Dendritic cell treated with granulocyte-macrophage colony-stimulating factor and Interleukin-4, amounts not matched to agents 40 ng/mL and 50 ng/mL, for 4 days (primary cell): ENCODE data around the gene C1QTNF1.
A peak's percentile ranks its signal among the peaks of the same experiment; 100 is the strongest.

Experiments
- H3K27ac Mint-ChIP-seq: one replicate; pipeline ENCODE4 v1.8.0; 2022; ENCODE audit warnings: mild to moderate bottlenecking, mixed read lengths
- H3K27me3 Mint-ChIP-seq: one replicate; pipeline ENCODE4 v1.8.0; 2022; ENCODE audit warnings: mild to moderate bottlenecking, mixed read lengths
- H3K36me3 Mint-ChIP-seq: one replicate; pipeline ENCODE4 v1.8.0; 2022; ENCODE audit warnings: low read depth, mixed read lengths
- H3K4me1 Mint-ChIP-seq: one replicate; pipeline ENCODE4 v1.8.0; 2022; ENCODE audit warnings: low read depth, mixed read lengths
- H3K4me3 Mint-ChIP-seq: one replicate; pipeline ENCODE4 v1.8.0; 2022; ENCODE audit warnings: mild to moderate bottlenecking, moderate library complexity, mixed read lengths
- H3K9me3 Mint-ChIP-seq: one replicate; pipeline ENCODE4 v1.8.0; 2022; ENCODE audit warnings: mixed read lengths
- intact Hi-C: fragments of 100-400 bp; cut with micrococcal nuclease; formaldehyde crosslinking; loops from one replicate; pipeline ENCODE4 v1.15.0; 2022

C1QTNF1 gene

DNA sequence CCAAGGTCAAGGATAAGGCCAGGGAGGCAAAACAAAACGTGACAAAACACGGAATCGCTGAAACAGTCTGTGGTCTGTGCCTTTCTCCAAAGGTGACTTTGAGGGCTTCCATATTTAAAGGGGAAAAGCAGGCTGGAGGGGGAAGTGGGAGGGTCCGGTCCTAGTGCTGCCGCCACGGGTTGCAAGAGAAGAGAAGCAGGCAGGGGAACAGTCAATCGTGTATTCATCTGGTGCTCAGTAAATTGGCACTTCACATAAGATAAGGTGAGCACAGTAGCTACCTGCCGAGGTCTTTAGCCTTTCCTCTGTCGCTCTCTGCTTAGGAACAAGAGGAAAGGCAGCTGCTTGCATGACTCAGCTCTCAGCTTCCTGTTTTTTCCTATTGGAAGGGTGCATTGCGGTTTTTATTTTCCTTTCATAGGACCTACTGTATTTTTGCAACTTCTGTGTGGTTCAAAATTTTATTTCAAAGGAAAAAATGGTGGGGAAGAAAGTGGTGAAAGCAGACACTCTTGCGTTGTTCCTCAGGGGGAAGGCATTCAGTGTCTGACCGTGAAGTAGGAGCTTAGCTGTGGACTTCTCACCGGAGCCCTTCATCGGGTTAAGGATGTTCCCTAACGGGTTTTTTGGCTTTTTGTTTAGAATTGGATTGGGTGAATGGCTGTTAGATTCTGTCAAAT lies 37.2 kb upstream of the C1QTNF1 start:
- intact Hi-C loops: loop anchor here (2.0 kb wide), 1 partner anchor 56 kb away; no protein-coding TSS in a partner anchor
- H3K27me3 Mint-ChIP-seq: no peaks in the 10 kb centered on the region
- H3K9me3 Mint-ChIP-seq: no peaks in the 10 kb centered on the region
- H3K36me3 Mint-ChIP-seq: peaks cover 27% of the 10 kb centered on the region
- peaks cover 26% of the 10 kb centered on the region for H3K4me1 Mint-ChIP-seq
- peak overlapping the region; percentile 87 for H3K27ac Mint-ChIP-seq
- peak overlapping the region; percentile 53 for H3K4me3 Mint-ChIP-seq

DNA sequence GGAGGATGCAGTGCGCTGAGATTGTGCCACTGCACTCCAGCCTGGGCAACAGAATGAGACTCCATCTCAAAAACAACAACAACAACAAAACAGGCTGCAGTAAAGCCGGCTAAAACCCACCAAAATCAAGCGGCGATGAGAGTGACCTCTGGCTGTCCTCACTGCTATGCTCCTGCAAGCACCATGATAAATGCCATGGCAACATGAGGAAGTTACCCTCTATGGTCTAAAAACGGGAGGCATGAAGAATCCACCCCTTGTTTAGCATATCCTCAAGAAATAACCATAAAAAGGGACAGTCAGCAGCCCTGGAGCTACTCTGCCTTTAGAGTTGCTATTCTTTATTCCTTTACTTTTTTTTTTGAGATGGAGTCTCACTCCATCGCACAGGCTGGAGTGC lies 35.8 kb upstream of the C1QTNF1 start:
- Mint-ChIP-seq H3K36me3 (peaks cover 41% of the 10 kb centered on the region), H3K4me1 (peaks cover 31% of the 10 kb centered on the region), H3K4me3 (no peak overlapping the region), H3K27ac (peak overlapping the region; percentile 87), H3K27me3 (no peaks in the 10 kb centered on the region), H3K9me3 (no peaks in the 10 kb centered on the region)
- intact Hi-C loops: no loop called here

DNA sequence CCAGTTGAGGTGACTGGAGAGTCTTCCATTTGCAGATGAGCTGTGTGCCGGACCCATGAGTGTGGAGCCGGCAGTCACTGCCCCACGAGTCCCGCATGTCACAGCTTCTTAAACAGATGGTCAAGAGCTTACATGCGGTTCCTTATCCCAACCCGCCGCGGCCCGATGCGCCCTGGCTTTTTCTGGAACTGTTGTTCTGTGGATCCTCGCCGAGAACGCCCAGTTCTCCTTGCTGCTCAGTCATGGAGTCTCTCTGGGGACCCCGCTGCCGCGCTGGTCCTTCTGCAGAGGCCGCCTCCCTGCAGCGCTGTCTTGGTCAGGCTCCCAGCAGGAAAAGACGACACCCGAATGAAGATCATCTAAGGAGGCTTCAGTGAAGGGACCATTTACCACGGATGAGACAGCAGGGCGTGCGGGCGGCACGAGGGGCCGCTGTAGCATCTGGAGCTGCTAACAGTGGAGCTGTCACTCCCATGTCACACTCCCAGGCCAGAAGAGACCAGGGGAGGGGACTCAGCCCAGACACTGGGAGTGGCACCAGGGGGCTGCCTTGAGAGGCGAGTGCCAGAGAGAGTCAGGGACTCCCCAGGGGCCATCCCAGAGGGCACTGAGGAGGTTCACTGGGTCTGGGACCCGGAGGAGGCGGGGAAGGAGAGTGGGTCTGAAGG lies 33.5 kb upstream of the C1QTNF1 start:
- Mint-ChIP-seq H3K4me3 (no peak overlapping the region), H3K36me3 (peaks cover 64% of the 10 kb centered on the region), H3K27ac (no peak overlapping the region), H3K9me3 (no peaks in the 10 kb centered on the region), H3K4me1 (peaks cover 32% of the 10 kb centered on the region), H3K27me3 (no peaks in the 10 kb centered on the region)
- intact Hi-C loops: no loop called here

DNA sequence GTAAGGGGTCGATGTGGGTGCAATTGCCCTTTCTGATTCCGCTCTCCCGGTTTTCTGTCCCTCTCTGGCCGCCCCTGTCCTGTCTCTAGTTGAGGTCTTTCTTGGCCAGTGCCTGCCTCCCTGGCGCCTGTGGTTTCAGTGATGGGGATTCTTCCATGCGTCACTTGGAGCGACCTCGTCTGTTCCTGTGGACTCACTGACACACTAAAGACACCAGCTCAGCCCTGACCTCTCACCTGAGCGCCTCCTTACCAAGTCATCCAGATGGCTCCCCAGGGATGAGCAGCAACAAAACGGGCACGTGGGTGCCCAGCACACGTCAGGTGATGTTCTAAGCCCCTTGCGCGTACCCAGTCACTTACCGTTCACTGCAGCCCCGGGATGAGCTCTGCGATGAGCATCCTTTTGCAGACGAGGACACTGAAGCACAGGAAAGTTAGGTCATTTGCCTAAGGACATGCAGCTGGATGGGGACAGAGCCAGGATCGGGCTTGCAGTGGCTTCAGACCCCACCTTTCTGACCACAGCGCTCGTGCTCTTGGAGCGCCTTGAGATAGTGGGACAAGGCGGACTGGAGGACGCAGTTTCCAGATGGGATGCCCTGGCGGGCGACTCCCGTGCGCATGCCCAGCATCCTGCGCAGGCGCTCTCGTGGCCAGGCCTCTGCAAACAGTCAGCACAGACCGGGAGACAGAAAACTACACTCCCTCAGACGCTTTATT lies 32.8 kb upstream of the C1QTNF1 start:
- peaks cover 71% of the 10 kb centered on the region for H3K36me3 Mint-ChIP-seq
- intact Hi-C loops: no loop called here
- H3K9me3 Mint-ChIP-seq: no peaks in the 10 kb centered on the region
- H3K4me1 Mint-ChIP-seq: peaks cover 32% of the 10 kb centered on the region
- H3K27me3 Mint-ChIP-seq: no peaks in the 10 kb centered on the region
- H3K4me3 Mint-ChIP-seq: no peak overlapping the region
- no peak overlapping the region for H3K27ac Mint-ChIP-seq

DNA sequence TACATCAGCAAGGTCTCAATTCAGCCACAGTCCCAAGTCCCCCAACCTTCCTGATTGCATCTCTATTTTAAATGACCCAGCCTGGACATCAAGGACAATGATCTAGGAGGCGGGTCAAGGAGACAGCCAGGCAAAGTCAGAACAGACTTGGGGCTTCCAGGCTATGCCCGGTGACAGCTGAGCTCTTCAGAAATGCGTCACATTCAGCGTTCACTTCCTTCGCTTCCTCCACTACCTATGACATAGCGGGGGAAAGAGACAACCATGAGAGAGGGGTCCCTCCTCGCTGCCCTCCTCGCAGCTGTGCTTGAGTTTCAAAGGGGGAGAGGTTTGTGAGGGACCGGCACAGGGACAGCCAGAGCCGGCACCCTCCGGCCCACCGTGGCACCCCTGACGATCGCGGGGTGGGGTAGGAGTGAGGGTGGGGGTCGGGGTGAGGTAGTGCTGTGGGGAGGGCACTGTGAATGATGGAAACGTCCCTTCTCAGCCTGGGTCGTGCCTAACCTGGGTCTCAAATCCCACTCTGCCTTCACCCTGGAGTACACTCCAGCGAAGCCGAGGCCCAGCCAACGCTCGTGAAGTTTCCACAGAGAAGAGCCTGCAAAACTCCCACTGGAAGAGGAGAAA lies 31.9 kb upstream of the C1QTNF1 start:
- no peak overlapping the region for H3K27ac Mint-ChIP-seq

DNA sequence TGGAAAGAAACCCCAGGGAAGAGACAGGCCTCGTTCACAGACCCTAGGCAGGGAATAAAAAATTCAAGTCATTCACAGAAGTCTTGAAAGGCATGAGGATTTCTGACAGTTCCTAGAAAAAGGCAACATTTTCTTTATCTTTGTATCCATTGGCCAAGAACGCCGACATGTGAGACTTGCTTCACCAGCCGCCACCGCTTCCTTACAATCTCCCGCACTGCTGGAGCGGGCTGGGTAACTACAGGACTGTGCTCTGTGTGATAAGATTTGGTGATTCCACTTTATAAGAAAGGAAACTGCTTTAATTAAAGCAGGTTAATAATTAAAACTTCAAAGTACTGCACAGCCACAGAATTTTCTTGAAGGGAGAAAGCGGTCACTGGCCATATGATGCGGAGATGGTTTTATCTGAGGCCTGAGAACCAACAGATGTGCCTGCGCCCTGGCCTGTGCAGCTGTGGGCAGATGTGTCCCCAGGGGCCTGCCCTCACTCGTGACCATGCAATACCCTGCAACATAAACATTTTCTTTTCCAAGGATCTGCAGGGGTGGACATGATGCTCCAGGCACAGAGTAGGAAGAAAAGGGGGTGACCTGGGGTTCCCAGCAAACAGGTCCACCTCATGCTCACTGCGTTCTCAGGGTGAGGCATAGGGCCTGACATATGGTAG lies 31.3 kb upstream of the C1QTNF1 start:
- Mint-ChIP-seq H3K36me3 (peaks cover 86% of the 10 kb centered on the region), H3K4me1 (peaks cover 26% of the 10 kb centered on the region), H3K9me3 (no peaks in the 10 kb centered on the region), H3K27me3 (no peaks in the 10 kb centered on the region), H3K4me3 (no peak overlapping the region), H3K27ac (no peak overlapping the region)
- intact Hi-C loops: no loop called here

More for the DNA sequence above, 31.9 kb upstream of the C1QTNF1 start:
- no peaks in the 10 kb centered on the region for H3K9me3 Mint-ChIP-seq
- H3K4me3 Mint-ChIP-seq: no peak overlapping the region
- peaks cover 79% of the 10 kb centered on the region for H3K36me3 Mint-ChIP-seq
- no peaks in the 10 kb centered on the region for H3K27me3 Mint-ChIP-seq
- peaks cover 30% of the 10 kb centered on the region for H3K4me1 Mint-ChIP-seq
- intact Hi-C loops: no loop called here

DNA sequence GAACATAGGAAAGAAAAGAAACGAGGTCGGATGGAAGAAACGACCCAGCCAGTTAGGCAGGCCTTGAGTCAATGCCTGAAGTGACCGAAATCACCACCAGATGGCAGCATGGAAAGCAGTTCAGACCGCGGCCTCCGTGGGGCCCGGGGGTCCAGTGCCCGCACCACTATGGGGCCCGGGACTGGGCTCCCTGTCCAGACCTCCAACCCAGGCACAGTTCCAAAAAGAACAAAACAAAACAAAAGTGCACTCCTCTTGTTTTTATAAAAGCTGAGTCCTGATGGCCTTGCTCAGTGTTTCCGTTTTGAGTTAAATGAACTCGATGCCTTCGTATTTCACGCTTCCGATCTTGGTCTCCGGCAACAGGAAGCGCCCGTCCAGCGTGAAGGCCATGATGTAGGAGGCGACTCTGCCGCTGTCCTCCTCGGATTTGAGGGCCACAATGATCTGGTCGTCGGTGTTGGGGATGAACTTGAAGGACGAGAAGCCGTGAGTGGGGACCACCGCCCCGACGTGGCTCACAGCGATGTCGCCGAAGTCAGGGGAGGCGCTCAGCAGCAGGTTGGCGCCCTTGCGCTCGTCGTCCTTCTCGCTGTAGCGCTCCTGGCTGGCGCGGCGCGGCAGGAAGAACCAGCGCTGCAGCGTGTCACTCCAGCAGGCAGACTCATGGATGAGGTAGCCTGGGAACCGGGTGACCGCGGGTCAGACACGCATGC lies 30.6 kb upstream of the C1QTNF1 start:
- H3K4me1 Mint-ChIP-seq: peaks cover 19% of the 10 kb centered on the region
- no peak overlapping the region for H3K27ac Mint-ChIP-seq
- H3K36me3 Mint-ChIP-seq: peaks cover 93% of the 10 kb centered on the region
- no peaks in the 10 kb centered on the region for H3K9me3 Mint-ChIP-seq
- intact Hi-C loops: no loop called here
- no peaks in the 10 kb centered on the region for H3K27me3 Mint-ChIP-seq
- no peak overlapping the region for H3K4me3 Mint-ChIP-seq

DNA sequence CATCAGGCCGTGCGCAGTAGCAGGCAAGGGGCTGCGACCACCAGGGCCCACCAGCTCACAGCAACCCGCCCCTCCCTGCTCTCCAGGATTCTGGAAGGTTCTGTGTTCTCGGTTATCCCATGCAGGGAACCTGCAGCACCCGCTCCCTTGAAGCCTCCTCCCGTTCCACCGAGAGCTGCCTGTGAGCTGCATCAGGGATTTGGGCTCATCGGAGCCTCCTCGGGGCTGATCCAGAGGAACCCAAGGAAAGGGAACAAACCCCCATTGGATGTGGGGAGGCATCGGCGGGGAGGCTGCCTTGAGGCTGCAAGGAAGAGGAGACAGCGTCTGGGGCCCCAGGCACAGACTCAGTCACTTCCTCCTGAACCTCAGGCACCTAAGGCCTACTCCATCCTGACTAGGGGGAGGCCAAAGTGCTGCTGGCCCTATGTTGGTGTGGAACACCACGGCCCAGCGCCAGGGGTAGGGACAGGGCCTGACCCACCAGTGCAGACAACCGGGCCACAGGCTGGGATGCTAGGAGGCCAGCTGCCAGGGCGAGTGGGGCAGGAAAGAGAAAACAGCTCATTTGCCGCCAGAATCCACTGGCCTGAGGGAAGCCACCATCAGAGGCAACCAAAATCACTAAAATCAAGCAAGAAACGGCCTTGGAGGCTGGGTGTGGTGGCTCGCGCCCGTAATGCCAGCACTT lies 29.8 kb upstream of the C1QTNF1 start:
- Mint-ChIP-seq H3K36me3 (peaks cover 100% of the 10 kb centered on the region), H3K9me3 (no peaks in the 10 kb centered on the region), H3K4me1 (peaks cover 15% of the 10 kb centered on the region), H3K4me3 (no peak overlapping the region), H3K27me3 (no peaks in the 10 kb centered on the region), H3K27ac (no peak overlapping the region)
- intact Hi-C loops: no loop called here

DNA sequence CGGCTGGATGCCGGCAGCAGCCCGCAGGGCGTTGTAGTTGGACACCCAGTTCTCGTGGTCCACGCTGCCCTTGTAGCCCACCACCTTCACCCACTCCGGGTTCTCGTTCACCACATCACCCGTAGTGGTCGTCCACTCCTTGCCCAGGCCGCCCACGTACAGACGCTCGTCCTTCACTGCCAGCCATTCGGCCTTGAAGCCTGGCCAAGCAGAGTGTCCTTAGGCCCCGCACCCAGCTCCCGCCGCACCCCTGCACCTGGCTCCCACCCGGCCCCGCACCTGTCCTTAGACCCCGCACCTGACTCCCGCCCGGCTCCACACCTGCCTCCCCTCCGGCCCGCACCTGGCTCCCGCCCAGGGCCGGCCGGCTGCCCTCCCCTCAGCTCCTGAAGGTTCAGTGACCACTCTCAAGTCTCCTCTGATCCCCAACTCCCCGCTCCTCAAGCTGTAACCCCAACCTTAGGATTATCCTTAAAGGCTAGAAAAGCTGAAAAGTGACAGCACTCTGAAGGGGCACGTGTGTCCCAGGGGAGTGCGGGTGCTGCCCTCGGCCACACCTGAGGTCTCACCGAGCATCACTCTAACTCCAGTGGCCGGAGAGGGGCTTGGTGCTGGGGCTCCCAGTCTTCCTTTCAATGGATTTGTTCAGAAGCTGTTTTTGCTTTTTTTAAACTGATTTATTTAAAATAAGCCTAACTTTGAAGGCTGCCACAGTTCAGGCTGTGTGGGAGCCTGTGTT lies 28.8 kb upstream of the C1QTNF1 start:
- peaks cover 100% of the 10 kb centered on the region for H3K36me3 Mint-ChIP-seq
- H3K4me3 Mint-ChIP-seq: no peak overlapping the region
- peaks cover 15% of the 10 kb centered on the region for H3K4me1 Mint-ChIP-seq
- H3K27ac Mint-ChIP-seq: no peak overlapping the region
- intact Hi-C loops: no loop called here
- H3K27me3 Mint-ChIP-seq: no peaks in the 10 kb centered on the region
- H3K9me3 Mint-ChIP-seq: no peaks in the 10 kb centered on the region

DNA sequence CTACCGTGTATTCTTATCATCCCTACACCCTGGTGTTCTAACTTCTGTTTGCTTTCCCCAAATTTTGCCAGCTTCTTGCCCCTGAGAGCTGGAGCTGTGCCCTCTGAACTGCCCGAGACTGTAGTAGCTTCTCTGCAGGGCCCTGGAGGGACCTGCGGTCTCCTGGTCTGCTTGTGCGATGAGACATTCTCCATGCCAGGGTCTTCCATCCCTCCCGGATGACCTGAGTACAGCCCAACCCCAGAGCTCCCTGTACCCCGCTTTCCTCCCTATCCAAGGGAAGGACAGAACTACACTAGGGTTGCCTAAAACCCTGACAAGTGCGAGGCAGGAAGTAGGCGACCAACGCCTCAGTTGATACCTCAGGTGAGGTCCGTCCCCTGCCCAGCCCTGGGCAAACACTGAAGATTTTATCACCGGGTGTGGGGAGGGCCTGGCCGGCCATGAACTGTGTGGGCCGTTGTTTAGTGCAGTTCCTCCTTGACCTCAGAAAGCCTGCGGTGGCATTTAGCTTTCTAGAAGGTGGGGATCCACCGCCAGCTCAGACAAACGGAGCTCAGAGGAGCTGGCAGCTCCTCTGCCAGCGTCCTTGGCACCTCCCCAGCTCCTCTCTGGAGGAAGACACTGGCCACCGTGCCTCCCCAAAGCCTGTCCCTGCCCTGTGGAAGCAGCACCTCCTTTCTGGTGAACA lies 28.1 kb upstream of the C1QTNF1 start:
- H3K4me1 Mint-ChIP-seq: peaks cover 15% of the 10 kb centered on the region
- H3K4me3 Mint-ChIP-seq: no peak overlapping the region
- no peaks in the 10 kb centered on the region for H3K9me3 Mint-ChIP-seq
- peaks cover 100% of the 10 kb centered on the region for H3K36me3 Mint-ChIP-seq
- intact Hi-C loops: no loop called here
- no peak overlapping the region for H3K27ac Mint-ChIP-seq
- no peaks in the 10 kb centered on the region for H3K27me3 Mint-ChIP-seq

DNA sequence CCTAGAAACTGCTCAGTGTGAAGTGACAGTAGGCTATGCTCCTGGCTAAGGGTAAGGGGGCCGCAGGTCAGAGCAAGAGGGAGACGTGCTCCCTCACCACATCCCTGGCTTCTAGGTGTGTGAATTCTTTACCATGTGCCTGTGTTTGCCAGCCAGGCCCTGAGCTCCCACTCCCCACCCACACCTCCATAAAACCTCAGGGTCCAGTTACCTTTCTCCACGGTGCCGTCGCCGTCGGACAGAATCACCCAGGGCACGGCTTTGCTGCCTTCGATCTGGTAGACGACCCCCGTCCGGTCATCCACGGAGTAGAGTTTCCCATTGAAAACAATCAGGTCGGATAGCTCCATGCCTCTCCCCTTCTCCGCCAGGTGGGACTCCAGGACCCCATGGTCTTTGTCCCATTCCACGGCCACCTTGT lies 27.2 kb upstream of the C1QTNF1 start:
- no peaks in the 10 kb centered on the region for H3K9me3 Mint-ChIP-seq
- peaks cover 100% of the 10 kb centered on the region for H3K36me3 Mint-ChIP-seq
- no peak overlapping the region for H3K4me3 Mint-ChIP-seq
- peaks cover 22% of the 10 kb centered on the region for H3K4me1 Mint-ChIP-seq
- H3K27ac Mint-ChIP-seq: no peak overlapping the region
- intact Hi-C loops: no loop called here
- no peaks in the 10 kb centered on the region for H3K27me3 Mint-ChIP-seq

DNA sequence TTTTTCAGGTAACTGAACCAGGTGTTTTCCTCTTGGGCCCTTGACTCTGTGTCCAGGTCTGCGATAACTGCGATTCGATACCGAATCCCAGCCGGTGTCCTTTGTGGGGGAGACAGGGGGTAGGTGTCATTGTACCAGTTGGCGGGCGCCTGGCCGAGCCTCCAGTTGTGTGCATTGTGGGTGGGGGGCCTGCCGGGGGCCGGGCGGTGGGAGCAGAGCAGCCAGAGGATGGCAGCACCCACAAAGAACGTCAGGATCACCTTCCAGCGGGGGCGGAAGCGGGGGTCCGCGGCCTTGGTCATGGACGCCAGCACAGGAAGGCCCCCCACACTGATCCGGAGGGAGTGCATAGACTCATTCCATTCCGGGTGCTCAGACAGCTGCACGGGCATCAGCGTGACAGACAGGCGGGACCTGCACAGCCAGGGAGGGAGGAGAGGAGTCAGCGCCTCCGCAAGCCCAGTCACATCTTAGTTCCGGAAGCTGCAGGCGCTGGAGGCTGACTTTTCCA lies 26.7 kb upstream of the C1QTNF1 start:
- Mint-ChIP-seq H3K4me3 (no peak overlapping the region), H3K4me1 (peaks cover 24% of the 10 kb centered on the region), H3K27me3 (no peaks in the 10 kb centered on the region), H3K36me3 (peaks cover 100% of the 10 kb centered on the region), H3K9me3 (no peaks in the 10 kb centered on the region), H3K27ac (no peak overlapping the region)
- intact Hi-C loops: no loop called here
